HCEC 1CT (cell line): ENCODE measurements around the gene UBE2G2.

Source experiments
- DNase-seq: peaks from one replicate; pipeline ENCODE4 v3.0.0-alpha.2; 2017

Gene UBE2G2

GRCh38 chr21:44784810-44785209 is 16.8 kb downstream of the UBE2G2 start:
- no peak for DNase-seq

GRCh38 chr21:44783020-44783696 is 18.5 kb downstream of the UBE2G2 start:
- no peak for DNase-seq

GRCh38 chr21:44780767-44781459 is 20.7 kb downstream of the UBE2G2 start:
- no peak for DNase-seq

GRCh38 chr21:44780137-44780502 is 21.5 kb downstream of the UBE2G2 start:
- no peak for DNase-seq

- DNase-seq = no peak
Measured at GRCh38 chr21:44779417-44780136, 22.0 kb downstream of the UBE2G2 start.

GRCh38 chr21:44778983-44779382 is 22.6 kb downstream of the UBE2G2 start:
- no peak for DNase-seq

GRCh38 chr21:44778499-44778911 is 23.1 kb downstream of the UBE2G2 start:
- no peak for DNase-seq

GRCh38 chr21:44778094-44778493 is 23.5 kb downstream of the UBE2G2 start:
- no peak for DNase-seq

GRCh38 chr21:44774972-44775371 is 26.6 kb downstream of the UBE2G2 start:
- no peak for DNase-seq

- no peak for DNase-seq
Measured at GRCh38 chr21:44773291-44773932, 28.2 kb downstream of the UBE2G2 start.

GRCh38 chr21:44771896-44772525 is 29.6 kb downstream of the UBE2G2 start:
- no peak for DNase-seq

GRCh38 chr21:44767834-44768831 is 33.5 kb downstream of the UBE2G2 start:
- DNase-seq = no peak

- DNase-seq = no peak
Measured at GRCh38 chr21:44766818-44767354, 34.7 kb downstream of the UBE2G2 start.

GRCh38 chr21:44766014-44766817 is 35.4 kb downstream of the UBE2G2 start:
- DNase-seq = no peak

GRCh38 chr21:44765231-44766013 is 36.2 kb downstream of the UBE2G2 start:
- no peak for DNase-seq

GRCh38 chr21:44764319-44765230 is 37.0 kb downstream of the UBE2G2 start:
- DNase-seq = no peak

GRCh38 chr21:44763451-44764318 is 37.9 kb downstream of the UBE2G2 start:
- DNase-seq = no peak

- no peak for DNase-seq
Measured at GRCh38 chr21:44763050-44763378, 38.6 kb downstream of the UBE2G2 start.
